Keratinocyte (primary cell): Measurements from ENCODE around the gene RPH3AL. TPM values are rescaled to one million over a fixed set of nuclear protein-coding genes. Genes with fewer than 3 reads are reported as not detected.

Source experiments
- DNase-seq: peaks from one replicate; pipeline ENCODE4 v3.0.0-alpha.2; 2011; ENCODE audit warnings: low read depth, missing footprints, low spot score
- FAIRE-seq: peaks from 2 replicates; lab custom pipeline; 2011; peaks lifted over from hg19 to GRCh38; lab: Jason Lieb, UNC
- H2AFZ ChIP-seq: 2 replicates; pipeline ENCODE4 v1.6.0; 2012; ENCODE audit warnings: low read length, control low read depth, inconsistent platforms; ENCODE audit not compliant: control insufficient read depth
- H3K27ac ChIP-seq: 2 replicates; pipeline ENCODE4 v1.5.1; 2011; ENCODE audit warnings: low read length; ENCODE audit not compliant: control insufficient read depth, insufficient read depth
- H3K27me3 ChIP-seq: 3 replicates; pipeline ENCODE4 v1.6.0; 2011; ENCODE audit warnings: low read length; ENCODE audit not compliant: control insufficient read depth, insufficient read depth; ENCODE audit errors: extremely low read depth
- H3K36me3 ChIP-seq, 2 experiments: 2 replicates in 1 of 2; 3 replicates in 1 of 2; pipeline ENCODE4 v1.5.1; 2011; ENCODE audit warnings: low read length in 2 of 2, mild to moderate bottlenecking in 1 of 2; ENCODE audit not compliant: control insufficient read depth in 2 of 2, insufficient read depth in 2 of 2; ENCODE audit errors: extremely low read depth in 1 of 2
- H3K4me1 ChIP-seq: 3 replicates; pipeline ENCODE4 v1.5.1; 2011; ENCODE audit warnings: low read length; ENCODE audit not compliant: control insufficient read depth, insufficient read depth; ENCODE audit errors: extremely low read depth
- H3K4me2 ChIP-seq: 3 replicates; pipeline ENCODE4 v1.6.0; 2011; ENCODE audit warnings: low read depth, low read length; ENCODE audit not compliant: control insufficient read depth, insufficient read depth; ENCODE audit errors: extremely low read depth
- H3K4me3 ChIP-seq, 3 experiments: fragments of 200-600 bp in 1 of 3; sonication (generic) in 1 of 3; 2 replicates in 2 of 3; 3 replicates in 1 of 3; pipeline ENCODE4 v1.5.1; 2011 to 2016; ENCODE audit warnings: low read length in 3 of 3, mild to moderate bottlenecking in 3 of 3, control low read depth in 2 of 3, inconsistent platforms in 1 of 3, low read depth in 1 of 3, mixed read lengths in 1 of 3, mixed run types in 1 of 3, moderate library complexity in 1 of 3; ENCODE audit not compliant: control insufficient read depth in 2 of 3, insufficient read depth in 2 of 3; ENCODE audit errors: extremely low read depth in 1 of 3
- H3K79me2 ChIP-seq: 2 replicates; pipeline ENCODE4 v1.6.0; 2012; ENCODE audit warnings: low read length; ENCODE audit not compliant: control insufficient read depth, insufficient read depth
- H3K9ac ChIP-seq: 3 replicates; pipeline ENCODE4 v1.6.0; 2011; ENCODE audit warnings: low read length; ENCODE audit not compliant: control insufficient read depth, insufficient read depth; ENCODE audit errors: extremely low read depth
- H3K9me1 ChIP-seq: 3 replicates; pipeline ENCODE4 v1.6.0; 2011; ENCODE audit warnings: low read length; ENCODE audit not compliant: control insufficient read depth, insufficient read depth; ENCODE audit errors: extremely low read depth
- H3K9me3 ChIP-seq: 2 replicates; pipeline ENCODE4 v1.5.1; 2012; ENCODE audit warnings: low read depth, low read length; ENCODE audit not compliant: control insufficient read depth
- H4K20me1 ChIP-seq: 3 replicates; pipeline ENCODE4 v1.6.0; 2011; ENCODE audit warnings: low read length; ENCODE audit not compliant: control insufficient read depth, insufficient read depth; ENCODE audit errors: extremely low read depth
- EZH2 ChIP-seq: IDR thresholded peaks from one replicate; pipeline ENCODE4 v1.6.1; 2012; ENCODE audit warnings: inconsistent platforms, mild to moderate bottlenecking, low read length, moderate library complexity
- dilution Hi-C: fragments of 300-500 bp; cut with MboI; formaldehyde crosslinking; loops from one replicate; pipeline ENCODE4 v1.7.0; 2020; ENCODE audit warnings: low sequenced_read_pairs; ENCODE audit not compliant: extremely low pct_ligation_motif_present
- polyA plus RNA-seq, 5 experiments: library from polyadenylated mRNA; depleted of rRNA in 3 of 5; stranded (reverse) in 3 of 5; stranded (forward) in 1 of 5; unstranded in 1 of 5; fragments of >200 nt; gene quantifications; 1 replicate in 1 of 5; 2 replicates in 3 of 5; 3 replicates in 1 of 5; pipeline versions ENCODE4 v1.2.1 to v1.2.3, GENCODE V29; 2011 to 2012; ENCODE audit warnings: missing spikeins in 2 of 5, low read depth in 1 of 5, low replicate concordance in 1 of 5
- TF ChIP-seq, protein P1 (sequence below), 3 experiments: IDR thresholded peaks in 1 of 3; conservative IDR thresholded peaks in 1 of 3; optimal IDR thresholded peaks in 1 of 3; 2 replicates in 2 of 3; 3 replicates in 1 of 3; pipeline versions ENCODE3 to v1.5.1; 2011; ENCODE audit warnings: low read length in 3 of 3, mild to moderate bottlenecking in 3 of 3, moderate library complexity in 2 of 3, control low read depth in 1 of 3, inconsistent platforms in 1 of 3; ENCODE audit not compliant: insufficient read depth in 2 of 3; ENCODE audit errors: extremely low read depth in 1 of 3

Gene RPH3AL
- polyA plus RNA-seq, 1 donor (not counting 4 experiments of a cell fraction or from before 2014, with no cell fraction given) = 0.31 TPM

- dilution Hi-C loops = no loop called here
These were observed 27.2 kb upstream of the RPH3AL start for GRCh38 chr17:379531-380465.

DNA sequence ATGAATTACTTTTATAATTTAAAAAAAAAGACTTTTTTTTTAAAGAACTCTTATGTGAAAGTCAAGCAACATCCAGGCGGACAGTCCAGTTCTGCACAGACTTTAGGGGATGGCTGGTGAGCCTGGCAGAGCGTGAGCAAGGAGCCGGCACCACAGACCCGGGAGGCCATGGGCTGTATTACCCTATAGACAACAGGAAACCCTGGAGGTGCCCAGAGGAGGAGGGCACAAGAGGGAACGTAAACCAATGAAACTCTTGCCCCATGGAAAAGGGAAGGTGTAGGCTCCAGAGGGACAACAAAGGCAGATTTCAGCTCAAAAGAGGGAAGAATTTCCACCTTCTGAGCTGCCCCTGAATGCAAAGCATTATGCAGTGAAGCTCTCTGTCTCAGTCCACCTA lies 25.5 kb upstream of the RPH3AL start:
- H3K9ac ChIP-seq = no peak overlapping the region
- H3K4me2 ChIP-seq = no peak overlapping the region
- no peak overlapping the region for H3K4me3 ChIP-seq
- DNase-seq = no peak
- no peaks in the 10 kb centered on the region for H3K79me2 ChIP-seq
- no peak for FAIRE-seq
- TF ChIP-seq, protein P1, sequence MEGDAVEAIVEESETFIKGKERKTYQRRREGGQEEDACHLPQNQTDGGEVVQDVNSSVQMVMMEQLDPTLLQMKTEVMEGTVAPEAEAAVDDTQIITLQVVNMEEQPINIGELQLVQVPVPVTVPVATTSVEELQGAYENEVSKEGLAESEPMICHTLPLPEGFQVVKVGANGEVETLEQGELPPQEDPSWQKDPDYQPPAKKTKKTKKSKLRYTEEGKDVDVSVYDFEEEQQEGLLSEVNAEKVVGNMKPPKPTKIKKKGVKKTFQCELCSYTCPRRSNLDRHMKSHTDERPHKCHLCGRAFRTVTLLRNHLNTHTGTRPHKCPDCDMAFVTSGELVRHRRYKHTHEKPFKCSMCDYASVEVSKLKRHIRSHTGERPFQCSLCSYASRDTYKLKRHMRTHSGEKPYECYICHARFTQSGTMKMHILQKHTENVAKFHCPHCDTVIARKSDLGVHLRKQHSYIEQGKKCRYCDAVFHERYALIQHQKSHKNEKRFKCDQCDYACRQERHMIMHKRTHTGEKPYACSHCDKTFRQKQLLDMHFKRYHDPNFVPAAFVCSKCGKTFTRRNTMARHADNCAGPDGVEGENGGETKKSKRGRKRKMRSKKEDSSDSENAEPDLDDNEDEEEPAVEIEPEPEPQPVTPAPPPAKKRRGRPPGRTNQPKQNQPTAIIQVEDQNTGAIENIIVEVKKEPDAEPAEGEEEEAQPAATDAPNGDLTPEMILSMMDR (optimal IDR thresholded peaks at IDR 0.05 in 1 of 3, IDR thresholded peaks at IDR 0.05 in 1 of 3, conservative IDR thresholded peaks at IDR 0.05 in 1 of 3; ENCODE audit: extremely low read depth in 1 of 3, insufficient read depth in 2 of 3, low read length in 3 of 3) = no peak
- TF ChIP-seq EZH2 = no peak
- H2AFZ ChIP-seq = no peak overlapping the region
- H3K9me3 ChIP-seq = no peaks in the 10 kb centered on the region
- no peaks in the 10 kb centered on the region for H3K9me1 ChIP-seq
- dilution Hi-C loops = no loop called here
- no peaks in the 10 kb centered on the region for H4K20me1 ChIP-seq
- H3K4me1 ChIP-seq = peaks cover 7% of the 10 kb centered on the region
- H3K36me3 ChIP-seq = no peaks in the 10 kb centered on the region
- peaks cover 4% of the 10 kb centered on the region for H3K27me3 ChIP-seq
- no peak overlapping the region for H3K27ac ChIP-seq

More at GRCh38 chr17:379531-380465, 27.2 kb upstream of the RPH3AL start:
- Histone ChIP-seq H3K27me3 (peaks cover 11% of the 10 kb centered on the region), H3K4me1 (peaks cover 3% of the 10 kb centered on the region), H3K36me3 (no peaks in the 10 kb centered on the region), H3K4me2 (no peak overlapping the region), H3K27ac (no peak overlapping the region), H3K9me3 (no peaks in the 10 kb centered on the region), H3K79me2 (no peaks in the 10 kb centered on the region), H4K20me1 (no peaks in the 10 kb centered on the region), H3K9ac (no peak overlapping the region), H3K4me3 (no peak overlapping the region), H3K9me1 (no peaks in the 10 kb centered on the region), H2AFZ (no peak overlapping the region)
- DNase-seq (peak; percentile 56), FAIRE-seq (peak; percentile 63)
- TF ChIP-seq, protein P1 (optimal IDR thresholded peaks at IDR 0.05 in 1 of 3, IDR thresholded peaks at IDR 0.05 in 1 of 3, conservative IDR thresholded peaks at IDR 0.05 in 1 of 3; ENCODE audit: extremely low read depth in 1 of 3, insufficient read depth in 2 of 3, low read length in 3 of 3) = no peak
- TF ChIP-seq EZH2 = no peak
